Vagina (tissue), 2 donors: ENCODE measurements around the gene RILPL1.

Source experiments
- POLR2A ChIP-seq, 2 donors: fragments of 450-650 bp; IDR thresholded peaks; one replicate each; pipeline ENCODE4 v1.6.1; 2017; ENCODE audit warnings: antibody characterized with exemption in 2 of 2, mild to moderate bottlenecking in 2 of 2, moderate library complexity in 2 of 2
- TF ChIP-seq, protein P1 (sequence below), 3 experiments: fragments of 450-650 bp in 2 of 3; fragments of 200-600 bp in 1 of 3; sonication (generic) in 1 of 3; IDR thresholded peaks; one replicate each; pipeline ENCODE4 v1.5.1; 2017 to 2019; ENCODE audit warnings: antibody characterized with exemption in 3 of 3, mild to moderate bottlenecking in 2 of 3, moderate library complexity in 2 of 3

DNA sequence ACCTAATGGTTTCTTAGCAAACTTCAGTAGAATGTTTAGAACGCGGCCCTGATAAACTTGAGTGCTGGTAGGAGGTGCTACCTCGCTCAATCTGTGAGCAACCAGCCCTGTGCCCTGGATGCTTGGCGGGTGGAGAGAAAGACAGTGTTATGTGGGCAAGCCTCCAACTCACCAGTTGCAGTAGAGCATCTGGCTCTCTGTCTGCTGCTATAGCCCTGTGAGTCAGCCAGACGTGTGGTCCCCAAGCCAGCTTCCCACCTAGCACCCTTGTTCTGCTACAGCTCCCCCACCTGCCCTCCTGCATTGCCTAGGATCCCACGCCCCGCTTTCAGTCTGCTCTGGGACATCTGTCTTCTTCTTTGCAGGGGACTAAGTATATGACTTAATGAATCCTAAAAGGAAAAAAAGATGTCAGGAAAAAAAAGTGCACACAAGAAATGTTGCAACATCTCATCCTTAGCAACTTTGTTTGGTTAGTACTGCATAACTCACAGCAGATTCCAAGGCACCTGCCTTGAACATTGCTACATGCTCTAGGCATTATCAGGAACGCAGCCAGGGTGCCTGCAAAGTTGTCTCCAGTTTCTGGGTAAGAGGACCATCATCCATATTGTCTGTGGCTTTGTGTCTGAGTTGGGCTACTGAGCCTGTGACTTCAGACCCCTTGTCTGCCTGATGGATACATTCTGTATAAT lies 62.0 kb downstream of the RILPL1 start:
- TF ChIP-seq, protein P1, sequence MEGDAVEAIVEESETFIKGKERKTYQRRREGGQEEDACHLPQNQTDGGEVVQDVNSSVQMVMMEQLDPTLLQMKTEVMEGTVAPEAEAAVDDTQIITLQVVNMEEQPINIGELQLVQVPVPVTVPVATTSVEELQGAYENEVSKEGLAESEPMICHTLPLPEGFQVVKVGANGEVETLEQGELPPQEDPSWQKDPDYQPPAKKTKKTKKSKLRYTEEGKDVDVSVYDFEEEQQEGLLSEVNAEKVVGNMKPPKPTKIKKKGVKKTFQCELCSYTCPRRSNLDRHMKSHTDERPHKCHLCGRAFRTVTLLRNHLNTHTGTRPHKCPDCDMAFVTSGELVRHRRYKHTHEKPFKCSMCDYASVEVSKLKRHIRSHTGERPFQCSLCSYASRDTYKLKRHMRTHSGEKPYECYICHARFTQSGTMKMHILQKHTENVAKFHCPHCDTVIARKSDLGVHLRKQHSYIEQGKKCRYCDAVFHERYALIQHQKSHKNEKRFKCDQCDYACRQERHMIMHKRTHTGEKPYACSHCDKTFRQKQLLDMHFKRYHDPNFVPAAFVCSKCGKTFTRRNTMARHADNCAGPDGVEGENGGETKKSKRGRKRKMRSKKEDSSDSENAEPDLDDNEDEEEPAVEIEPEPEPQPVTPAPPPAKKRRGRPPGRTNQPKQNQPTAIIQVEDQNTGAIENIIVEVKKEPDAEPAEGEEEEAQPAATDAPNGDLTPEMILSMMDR (IDR thresholded peaks at IDR 0.05) = no peak
- no peak for TF ChIP-seq POLR2A (IDR thresholded peaks at IDR 0.05)
